Tibial artery (tissue), 4 donors: ENCODE data around the gene IGF1R.

Source experiments
- DNase-seq, 2 donors: peaks; one replicate each; pipeline ENCODE4 v3.0.0-alpha.2; 2019
- H3K27ac ChIP-seq, 2 donors: fragments of 200-600 bp; sonication (generic) in 1 of 2; 1 replicate in 1 of 2; 2 replicates in 1 of 2; pipeline ENCODE4 v1.5.1; 2018 to 2019; ENCODE audit warnings: mild to moderate bottlenecking in 1 of 2
- H3K27me3 ChIP-seq, 2 donors: fragments of 200-600 bp; sonication (generic) in 1 of 2; one replicate each; pipeline versions ENCODE4 v1.5.1 to v1.6.0; 2016 to 2019
- H3K36me3 ChIP-seq, 3 donors: fragments of 200-600 bp; sonication (generic) in 2 of 3; one replicate each; pipeline ENCODE4 v1.5.1; 2016 to 2019; ENCODE audit warnings: mild to moderate bottlenecking in 2 of 3
- H3K4me1 ChIP-seq, 4 donors: fragments of 200-600 bp; sonication (generic) in 2 of 4; 1 replicate in 3 of 4; 2 replicates in 1 of 4; pipeline ENCODE4 v1.5.1; 2016 to 2019
- H3K4me3 ChIP-seq, 2 donors: fragments of 200-600 bp; sonication (generic) in 1 of 2; 1 replicate in 1 of 2; 2 replicates in 1 of 2; pipeline ENCODE4 v1.5.1; 2018 to 2019; ENCODE audit warnings: mild to moderate bottlenecking in 2 of 2
- H3K9me3 ChIP-seq, 3 donors: fragments of 200-600 bp; sonication (generic) in 1 of 3; one replicate each; pipeline ENCODE4 v1.5.1; 2016 to 2019
- intact Hi-C: fragments of 100-400 bp; cut with DNase I; formaldehyde crosslinking; loops from one replicate; pipeline ENCODE4 v1.15.0; 2023; ENCODE audit warnings: low total_unique reads
- TF ChIP-seq, protein P1 (sequence below), 2 experiments: fragments of 200-600 bp in 1 of 2; fragments of 450-650 bp in 1 of 2; IDR thresholded peaks; one replicate each; pipeline ENCODE4 v1.5.1; 2017 to 2019; ENCODE audit warnings: antibody characterized with exemption in 2 of 2, mild to moderate bottlenecking in 1 of 2, moderate library complexity in 1 of 2

Gene IGF1R

DNA sequence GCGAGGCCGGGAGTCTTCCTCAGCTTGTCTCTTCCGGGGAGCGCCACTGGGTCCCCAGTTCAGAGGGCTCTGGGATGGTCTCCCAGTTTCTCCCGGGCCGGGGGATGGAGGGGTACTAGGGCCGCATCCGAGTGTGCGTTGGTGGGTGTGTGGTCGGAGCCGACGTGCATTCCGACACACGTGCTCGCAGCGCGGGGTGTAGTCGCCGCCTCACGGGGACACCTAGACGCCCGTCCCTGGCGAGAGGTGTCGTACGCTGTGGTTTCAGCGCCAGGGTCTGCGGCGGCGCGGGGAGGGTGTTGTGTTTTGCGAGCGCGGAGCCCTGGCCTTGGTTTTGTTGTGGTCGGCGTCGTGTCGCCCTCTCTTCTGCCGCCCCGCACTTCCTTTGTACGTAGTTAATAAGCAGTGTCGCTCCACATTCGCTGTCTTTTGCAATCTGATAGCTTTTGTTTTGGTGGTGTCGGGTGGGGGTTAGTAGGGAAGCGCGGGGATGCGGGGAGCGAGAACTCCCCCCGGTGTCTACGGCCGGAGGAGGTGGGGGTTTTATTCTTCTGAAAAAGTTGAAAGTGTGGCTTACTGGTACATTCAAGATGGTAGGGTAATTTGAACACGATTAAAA is 2.2 kb downstream of the IGF1R start:
- intact Hi-C loops = loop anchor here (10.0 kb wide), 1 partner anchor 414 kb away; no protein-coding TSS in a partner anchor
- no peaks in the 10 kb centered on the region for H3K36me3 ChIP-seq
- peaks cover 0 to 32% (median 11%) of the 10 kb centered on the region in 4 donors for H3K4me1 ChIP-seq
- no peaks in the 10 kb centered on the region for H3K9me3 ChIP-seq
- no peaks in the 10 kb centered on the region for H3K27me3 ChIP-seq
- peak in 1 of 2 donors; percentile 76 for DNase-seq
- H3K27ac ChIP-seq = peak overlapping the region; percentile 96 to 97
- TF ChIP-seq, protein P1, sequence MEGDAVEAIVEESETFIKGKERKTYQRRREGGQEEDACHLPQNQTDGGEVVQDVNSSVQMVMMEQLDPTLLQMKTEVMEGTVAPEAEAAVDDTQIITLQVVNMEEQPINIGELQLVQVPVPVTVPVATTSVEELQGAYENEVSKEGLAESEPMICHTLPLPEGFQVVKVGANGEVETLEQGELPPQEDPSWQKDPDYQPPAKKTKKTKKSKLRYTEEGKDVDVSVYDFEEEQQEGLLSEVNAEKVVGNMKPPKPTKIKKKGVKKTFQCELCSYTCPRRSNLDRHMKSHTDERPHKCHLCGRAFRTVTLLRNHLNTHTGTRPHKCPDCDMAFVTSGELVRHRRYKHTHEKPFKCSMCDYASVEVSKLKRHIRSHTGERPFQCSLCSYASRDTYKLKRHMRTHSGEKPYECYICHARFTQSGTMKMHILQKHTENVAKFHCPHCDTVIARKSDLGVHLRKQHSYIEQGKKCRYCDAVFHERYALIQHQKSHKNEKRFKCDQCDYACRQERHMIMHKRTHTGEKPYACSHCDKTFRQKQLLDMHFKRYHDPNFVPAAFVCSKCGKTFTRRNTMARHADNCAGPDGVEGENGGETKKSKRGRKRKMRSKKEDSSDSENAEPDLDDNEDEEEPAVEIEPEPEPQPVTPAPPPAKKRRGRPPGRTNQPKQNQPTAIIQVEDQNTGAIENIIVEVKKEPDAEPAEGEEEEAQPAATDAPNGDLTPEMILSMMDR (IDR thresholded peaks at IDR 0.05) = no peak
- peak overlapping the region; percentile 90 to 95 for H3K4me3 ChIP-seq

DNA sequence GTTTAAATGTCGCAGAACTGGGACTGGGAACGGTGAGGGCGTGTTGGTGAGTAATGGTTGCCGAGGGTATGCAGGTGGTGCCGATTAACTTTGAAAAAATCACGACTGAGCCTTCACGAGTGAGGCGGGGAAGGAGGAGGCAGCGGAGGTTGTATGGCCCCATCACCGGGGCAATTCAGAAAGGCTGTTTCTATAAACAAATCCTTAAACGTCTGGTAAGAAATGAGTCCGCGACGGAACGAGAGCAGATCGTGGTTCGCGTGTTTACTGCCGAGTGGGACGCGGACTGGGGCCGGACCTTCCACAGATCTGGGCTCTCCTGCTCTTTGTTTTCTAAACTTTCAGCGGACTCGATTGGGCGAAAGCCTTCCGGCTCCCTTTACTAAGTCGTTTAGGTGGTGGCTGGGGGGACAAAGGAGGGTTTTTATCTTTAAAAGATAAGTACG is 2.7 kb downstream of the IGF1R start:
- TF ChIP-seq, protein P1 (IDR thresholded peaks at IDR 0.05) = no peak
- Histone ChIP-seq H3K4me1 (peaks cover 0 to 38% (median 15%) of the 10 kb centered on the region in 4 donors), H3K9me3 (no peaks in the 10 kb centered on the region), H3K27me3 (no peaks in the 10 kb centered on the region), H3K4me3 (peak overlapping the region; percentile 90 to 95), H3K27ac (peak overlapping the region; percentile 96 to 97), H3K36me3 (no peaks in the 10 kb centered on the region)
- DNase-seq = no peak
- intact Hi-C loops = loop anchor here (10.0 kb wide), 1 partner anchor 414 kb away; no protein-coding TSS in a partner anchor

DNA sequence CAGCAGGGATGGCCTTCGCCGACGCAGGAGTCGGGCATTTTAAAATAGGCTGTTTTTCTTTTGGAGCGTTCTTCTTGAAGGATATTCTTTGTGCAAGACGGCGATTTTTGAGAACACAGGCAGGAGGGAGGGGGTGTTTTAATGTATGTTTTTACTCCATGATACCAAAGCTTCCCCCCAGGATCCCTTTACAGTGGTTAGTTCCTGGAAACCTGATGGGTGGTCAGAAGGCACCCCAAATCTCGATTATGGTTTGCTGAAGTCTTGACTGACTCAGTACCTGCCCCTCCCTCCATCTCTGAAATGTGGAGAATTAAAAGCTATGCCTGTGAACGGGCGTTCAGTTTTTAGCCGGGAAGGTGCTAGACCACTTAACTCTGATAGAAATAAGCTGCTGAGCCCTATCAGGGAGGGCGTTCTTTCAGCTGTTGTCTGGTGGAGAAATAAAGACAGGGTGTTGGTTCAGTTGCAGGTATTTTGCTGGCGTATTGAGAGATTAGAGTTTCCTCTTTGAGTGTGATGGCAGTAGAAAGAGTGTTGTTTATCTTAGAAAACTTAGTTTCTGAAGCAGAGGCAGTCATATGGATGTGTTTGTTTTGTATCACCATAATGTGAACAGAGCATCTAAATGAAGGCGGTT is 3.4 kb downstream of the IGF1R start:
- Histone ChIP-seq H3K9me3 (no peaks in the 10 kb centered on the region), H3K27me3 (no peaks in the 10 kb centered on the region), H3K27ac (peak overlapping the region; percentile 96 to 97), H3K4me1 (peaks cover 0 to 44% (median 18%) of the 10 kb centered on the region in 4 donors), H3K36me3 (no peaks in the 10 kb centered on the region), H3K4me3 (peak overlapping the region; percentile 90 to 95)
- intact Hi-C loops = loop anchor here (10.0 kb wide), 1 partner anchor 413 kb away; no protein-coding TSS in a partner anchor
- TF ChIP-seq, protein P1 (IDR thresholded peaks at IDR 0.05) = no peak
- no peak for DNase-seq

DNA sequence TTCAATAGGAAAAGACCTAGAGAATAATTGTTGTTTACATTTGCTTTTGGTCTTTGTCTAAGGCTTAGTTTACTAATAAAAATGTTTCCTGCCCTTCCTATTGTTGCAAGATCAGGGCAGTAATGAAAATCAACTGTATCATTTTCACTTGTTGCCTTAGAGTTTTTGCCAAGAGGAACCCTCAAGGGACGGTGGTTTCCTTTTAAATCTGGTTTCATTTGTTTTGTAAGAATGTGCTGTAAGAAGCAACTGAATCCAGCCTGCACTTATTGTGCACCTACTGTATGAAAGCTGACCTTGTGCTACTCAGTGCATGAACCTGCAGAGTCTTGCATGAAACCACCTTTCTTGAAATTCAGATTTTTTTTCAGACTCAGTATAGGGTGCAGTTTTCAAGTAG is 5.3 kb downstream of the IGF1R start:
- peaks cover 0 to 64% (median 36%) of the 10 kb centered on the region in 4 donors for H3K4me1 ChIP-seq
- intact Hi-C loops = loop anchor here (10.0 kb wide), 1 partner anchor 411 kb away; no protein-coding TSS in a partner anchor
- no peak for DNase-seq
- H3K36me3 ChIP-seq = no peaks in the 10 kb centered on the region
- TF ChIP-seq, protein P1 (IDR thresholded peaks at IDR 0.05) = no peak
- peak overlapping the region in 1 of 2 donors; percentile 90 for H3K4me3 ChIP-seq
- H3K9me3 ChIP-seq = no peaks in the 10 kb centered on the region
- H3K27ac ChIP-seq = peak overlapping the region; percentile 96 to 97
- H3K27me3 ChIP-seq = no peaks in the 10 kb centered on the region

DNA sequence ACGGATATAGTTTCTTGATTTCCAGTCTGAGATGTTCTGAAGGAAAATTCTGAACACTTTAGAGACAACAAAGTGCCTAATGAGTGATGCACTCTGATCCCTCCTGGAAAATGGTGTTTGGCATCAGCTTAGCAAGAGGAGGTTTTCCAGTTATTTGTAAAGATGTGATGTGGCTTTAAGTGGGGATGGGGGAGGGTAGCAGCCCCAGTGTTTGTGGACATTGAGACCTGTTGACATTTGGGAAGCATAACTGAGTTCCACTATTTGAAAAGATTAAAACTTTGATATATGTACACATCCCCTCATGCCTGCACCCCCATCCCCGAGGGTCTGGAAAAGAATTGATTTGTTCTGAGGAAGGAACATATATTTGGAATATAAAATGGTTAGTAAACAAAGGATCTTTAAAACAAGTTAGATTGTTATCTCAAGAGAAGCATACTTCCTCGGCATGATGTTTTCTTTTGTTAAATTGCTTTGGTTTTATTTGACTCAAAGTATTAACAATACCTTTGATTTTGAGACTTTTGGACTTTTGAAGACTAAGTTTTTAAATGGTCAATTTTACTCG is 6.5 kb downstream of the IGF1R start:
- H3K36me3 ChIP-seq = no peaks in the 10 kb centered on the region
- H3K4me1 ChIP-seq = peaks cover 0 to 76% (median 46%) of the 10 kb centered on the region in 4 donors
- H3K27ac ChIP-seq = peak overlapping the region; percentile 96 to 97
- H3K9me3 ChIP-seq = no peaks in the 10 kb centered on the region
- intact Hi-C loops = loop anchor here (10.0 kb wide), 1 partner anchor 410 kb away; no protein-coding TSS in a partner anchor
- no peaks in the 10 kb centered on the region for H3K27me3 ChIP-seq
- TF ChIP-seq, protein P1 (IDR thresholded peaks at IDR 0.05) = no peak
- no peak for DNase-seq
- H3K4me3 ChIP-seq = no peak overlapping the region
